Limb (tissue), 2 donors: Measurements from ENCODE around the gene WRNIP1.

Source experiments
- DNase-seq, 2 donors: peaks; one replicate each; pipeline ENCODE4 v3.0.0-alpha.2; 2016; ENCODE audit errors: extremely low spot score in 2 of 2

WRNIP1 gene

GRCh38 chr6:2803731-2804429, 38.7 kb downstream of the WRNIP1 start:
- DNase-seq, result no peak

GRCh38 chr6:2804516-2804915, 39.3 kb downstream of the WRNIP1 start:
- no peak for DNase-seq

DNA sequence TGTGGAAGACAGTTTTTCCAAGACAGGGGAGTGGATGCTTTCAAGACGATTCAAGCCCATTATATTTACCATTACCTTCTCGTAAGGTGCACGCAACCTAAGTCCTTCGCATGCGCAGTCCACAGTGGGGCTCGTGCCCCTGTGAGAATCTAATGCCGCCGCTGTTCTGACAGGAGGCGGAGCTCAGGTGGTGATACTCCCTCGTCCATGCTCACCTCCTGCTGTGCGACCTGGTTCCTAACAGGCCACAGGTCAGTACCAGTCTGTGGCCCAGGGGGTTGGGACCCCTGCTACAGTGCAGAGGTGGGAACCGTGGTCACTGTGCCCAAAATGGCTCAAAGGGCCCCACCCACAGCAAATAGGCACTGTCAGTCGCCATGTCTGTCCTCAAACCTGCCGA, 39.8 kb downstream of the WRNIP1 start:
- no peak for DNase-seq

DNA sequence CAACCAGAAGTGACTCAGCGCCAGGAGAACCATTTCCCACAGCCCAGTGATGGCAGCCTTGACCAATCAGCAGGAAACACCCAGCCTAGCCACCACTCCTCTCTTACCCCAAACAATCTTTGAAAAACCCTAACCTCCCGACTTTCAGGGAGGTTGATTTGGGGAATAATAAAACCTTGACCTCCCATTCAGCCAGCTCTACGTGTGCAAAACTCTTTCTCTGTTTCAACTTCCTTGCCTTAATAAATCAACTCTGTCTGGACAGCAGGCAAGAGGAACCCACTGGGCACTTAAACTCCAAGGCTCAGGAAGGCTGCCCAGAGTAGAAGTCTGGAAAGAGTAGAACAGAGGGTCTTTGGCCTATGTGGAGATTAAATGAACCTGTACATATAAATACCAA, 41.5 kb downstream of the WRNIP1 start:
- DNase-seq, result no peak

DNA sequence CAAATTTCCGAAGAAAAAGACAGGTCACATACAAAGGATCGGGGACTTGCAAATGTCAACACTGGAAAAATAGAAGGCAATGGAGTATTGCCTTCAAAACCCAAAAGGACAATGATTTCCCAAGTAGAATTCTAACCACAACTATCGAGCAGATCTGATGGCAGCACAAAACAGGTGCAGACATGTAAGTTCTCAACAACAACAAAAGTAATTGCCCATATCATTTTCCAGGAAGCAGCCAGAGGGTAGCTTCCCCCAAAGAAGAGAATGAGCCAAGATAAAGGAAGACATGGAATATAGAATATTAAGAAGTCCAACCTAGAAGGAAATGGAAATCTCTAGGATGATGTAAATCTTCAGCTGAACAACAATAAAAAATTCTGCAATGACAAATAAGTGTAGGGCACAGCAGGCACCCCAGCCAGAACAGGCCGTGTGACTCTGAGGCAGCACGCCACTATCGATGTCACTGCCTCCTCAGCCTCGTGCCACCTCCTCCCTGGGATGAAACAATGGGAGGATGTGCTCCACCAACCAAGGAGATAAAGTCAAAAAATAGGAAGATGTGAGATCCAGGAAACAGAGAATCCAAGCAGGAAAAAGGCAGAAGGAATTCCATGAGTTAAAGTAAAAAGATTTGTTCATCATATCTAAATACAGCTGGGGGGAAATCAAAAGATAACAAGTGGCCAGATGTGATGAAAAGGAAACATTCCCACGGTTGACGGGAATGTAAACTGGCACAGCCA, 42.3 kb downstream of the WRNIP1 start:
- DNase-seq, result no peak

DNA sequence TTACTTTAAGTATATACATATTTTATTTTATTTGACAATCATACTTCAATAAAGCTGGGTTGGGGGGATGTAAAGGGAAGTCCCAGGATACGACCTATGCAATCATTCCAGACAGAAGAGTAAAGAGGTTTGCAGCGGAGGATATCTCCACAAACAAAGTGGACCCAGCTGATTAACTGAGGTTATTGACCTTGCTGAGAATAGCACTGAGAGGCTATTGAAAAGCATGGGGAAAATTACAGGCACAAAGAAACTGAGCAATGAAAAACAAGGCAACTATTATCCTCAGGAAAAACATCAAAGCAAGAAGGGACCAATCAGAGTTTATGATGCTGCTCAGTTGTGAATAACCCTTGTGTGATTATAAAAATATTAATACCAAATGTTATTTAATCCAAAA, 43.8 kb downstream of the WRNIP1 start:
- no peak for DNase-seq

- no peak for DNase-seq
Measured at GRCh38 chr6:2810092-2810671, 45.0 kb downstream of the WRNIP1 start.

- DNase-seq, result no peak
Measured at GRCh38 chr6:2812695-2813094, 47.5 kb downstream of the WRNIP1 start.

GRCh38 chr6:2816158-2816557, 51.0 kb downstream of the WRNIP1 start:
- DNase-seq, result no peak

DNA sequence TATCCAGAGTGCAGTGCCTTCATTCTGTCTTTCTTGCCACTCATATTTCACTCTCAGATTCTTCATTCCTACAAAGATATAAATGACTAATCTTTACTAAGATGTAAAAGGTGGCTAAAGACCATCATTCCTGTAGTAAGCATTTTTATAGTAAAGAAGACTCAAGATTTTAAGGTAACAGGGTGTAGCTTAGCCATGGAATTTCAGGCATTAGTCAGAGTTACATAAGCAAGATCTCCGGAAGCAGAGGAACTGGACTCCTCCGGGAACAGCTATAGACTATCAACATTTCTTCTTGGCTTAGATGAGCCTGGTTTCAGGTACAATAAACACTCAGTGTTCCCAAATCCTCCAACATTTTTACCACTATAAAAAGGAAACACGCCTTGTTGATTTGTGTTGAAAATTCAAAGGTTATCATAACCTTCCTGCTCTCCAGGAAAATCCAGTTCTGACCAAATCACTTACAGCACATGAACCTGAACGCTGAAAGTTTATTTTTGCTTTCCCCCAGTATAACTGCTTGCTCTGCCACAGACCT, 52.8 kb downstream of the WRNIP1 start:
- no peak for DNase-seq

DNA sequence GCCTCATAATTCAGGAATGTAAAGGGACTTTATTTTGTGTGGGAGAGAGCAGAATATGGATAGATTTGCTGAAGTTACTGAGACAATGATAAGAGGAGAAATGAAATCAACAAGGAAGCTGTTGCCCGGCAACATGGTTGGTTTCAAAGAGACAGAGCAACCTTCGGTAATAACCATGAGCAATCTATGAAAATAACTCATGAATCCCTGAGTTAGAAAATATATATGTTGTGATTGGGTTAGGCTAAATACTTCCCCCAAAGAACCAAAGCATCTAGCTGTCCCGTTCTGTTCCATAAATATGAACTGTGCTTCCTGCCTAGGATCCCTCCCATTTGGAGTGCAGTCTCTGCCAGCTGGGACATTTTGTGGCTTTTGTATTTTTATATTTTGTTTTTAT, 53.4 kb downstream of the WRNIP1 start:
- no peak for DNase-seq

DNA sequence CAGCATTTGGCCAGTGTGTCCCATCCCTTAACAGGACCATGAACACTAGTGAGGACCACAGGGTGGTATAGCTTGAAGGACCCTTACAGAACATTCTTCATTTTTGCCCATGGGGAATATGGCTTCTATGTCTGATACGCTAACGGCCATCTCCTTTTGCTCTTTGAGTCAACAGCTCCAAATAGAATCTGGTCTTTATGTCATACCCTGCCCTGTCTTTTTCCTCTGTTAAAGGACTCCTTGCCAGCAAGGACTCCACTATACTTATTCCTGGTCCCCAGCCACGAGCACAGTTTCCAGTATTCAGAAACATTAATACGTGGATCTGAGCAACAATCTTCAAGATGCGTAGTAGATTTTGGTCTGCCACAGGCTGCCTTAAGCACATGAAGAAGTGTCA, 53.9 kb downstream of the WRNIP1 start:
- DNase-seq, result no peak

GRCh38 chr6:2819978-2820377, 54.8 kb downstream of the WRNIP1 start:
- no peak for DNase-seq

DNA sequence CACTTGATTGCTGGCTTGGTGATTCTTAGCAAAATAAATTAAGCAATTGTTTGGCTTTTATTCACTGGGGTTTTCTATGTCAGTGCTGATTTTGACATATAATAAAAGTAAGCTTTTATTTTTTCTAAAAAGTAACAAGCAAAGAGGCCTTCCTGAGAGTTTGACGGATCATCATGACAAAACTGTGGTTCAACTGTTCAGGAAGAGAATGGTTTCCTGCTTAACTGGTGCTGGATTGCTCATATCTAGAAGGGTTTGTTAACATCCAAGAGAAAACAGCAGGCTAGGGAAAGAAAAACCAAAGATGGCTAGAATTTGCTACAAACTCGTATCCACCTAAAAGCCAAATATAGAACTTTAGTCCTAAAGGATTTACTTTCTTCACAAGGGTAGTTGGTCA, 55.2 kb downstream of the WRNIP1 start:
- no peak for DNase-seq

DNA sequence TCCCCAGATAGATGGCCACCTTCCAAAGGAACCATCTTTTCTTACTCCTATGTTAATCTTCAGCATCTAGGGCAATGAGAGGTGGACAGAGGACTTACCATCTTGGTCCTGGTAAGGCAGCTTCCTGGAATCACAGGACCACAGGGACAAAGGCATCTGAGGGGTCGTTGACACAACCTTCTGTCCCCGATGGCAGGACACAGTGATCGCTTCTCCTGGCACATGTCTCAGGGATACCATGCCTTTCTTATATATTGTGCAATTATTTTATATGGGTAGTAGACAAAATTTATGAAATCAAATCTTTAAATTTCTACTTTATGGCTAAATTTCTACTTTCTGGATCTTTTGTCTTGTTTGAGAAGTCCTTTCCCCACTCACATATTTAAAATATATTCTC, 56.4 kb downstream of the WRNIP1 start:
- no peak for DNase-seq

GRCh38 chr6:2823104-2823850, 58.1 kb downstream of the WRNIP1 start:
- DNase-seq, result no peak

DNA sequence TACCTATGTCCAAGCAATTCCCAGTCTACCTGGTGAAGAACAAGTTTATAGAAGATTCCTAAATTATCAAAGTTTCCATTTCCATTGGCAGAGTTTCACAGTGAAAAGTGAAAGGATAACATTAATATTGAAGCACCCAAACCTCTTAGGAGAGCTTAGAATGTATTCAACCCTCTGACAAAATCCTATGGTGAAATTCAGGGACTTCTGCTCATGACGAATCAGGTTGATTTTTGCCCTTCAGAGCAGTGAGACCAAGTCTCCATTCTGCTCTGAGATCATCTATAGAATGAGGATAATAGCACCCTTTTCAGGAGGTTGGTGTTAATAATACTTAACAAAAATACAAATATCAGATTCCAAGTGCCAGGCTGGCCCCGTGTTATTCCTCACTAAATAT, 60.9 kb downstream of the WRNIP1 start:
- DNase-seq, result no peak

DNA sequence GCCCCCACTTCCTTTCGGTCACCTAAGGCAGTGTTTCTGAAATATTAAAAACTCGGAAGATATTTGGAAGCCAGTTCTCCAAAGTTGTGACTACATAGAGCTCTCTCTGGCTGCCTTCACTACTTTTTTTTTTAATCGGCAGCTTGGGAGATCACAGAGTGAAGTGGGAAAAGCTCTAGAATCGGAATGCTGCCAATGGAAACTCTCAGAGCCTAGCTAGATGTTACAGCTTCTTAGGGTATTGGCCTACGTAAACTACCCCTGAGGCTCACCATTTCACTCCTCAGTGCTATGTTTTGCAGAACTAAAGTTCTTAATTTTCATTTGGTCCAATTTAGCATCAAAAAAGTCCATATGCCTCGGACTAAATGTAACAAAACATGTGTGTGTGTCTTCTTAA, 61.9 kb downstream of the WRNIP1 start:
- no peak for DNase-seq

DNA sequence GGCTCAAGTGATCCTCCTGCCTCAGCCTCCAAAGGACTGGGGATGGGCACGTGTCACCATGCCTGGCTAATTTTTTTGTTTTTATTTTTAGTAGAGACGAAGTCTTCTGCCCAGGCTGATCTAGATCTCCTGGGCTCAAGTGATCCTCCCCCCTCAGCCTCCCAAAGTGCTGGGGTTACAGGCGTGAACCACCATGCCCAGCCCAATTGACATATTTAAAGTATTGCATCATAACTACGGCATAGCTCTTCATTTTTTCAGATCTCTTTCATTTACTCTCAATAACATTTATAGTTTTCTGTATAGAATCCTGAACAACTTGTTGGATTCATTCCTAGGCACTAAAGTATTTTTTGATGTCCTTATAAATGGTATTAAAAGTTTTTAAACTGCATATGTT, 63.4 kb downstream of the WRNIP1 start:
- DNase-seq, result no peak

- DNase-seq, result no peak
Measured at GRCh38 chr6:2829253-2829652, 64.1 kb downstream of the WRNIP1 start.

GRCh38 chr6:2830183-2830582, 65.0 kb downstream of the WRNIP1 start:
- no peak for DNase-seq

DNA sequence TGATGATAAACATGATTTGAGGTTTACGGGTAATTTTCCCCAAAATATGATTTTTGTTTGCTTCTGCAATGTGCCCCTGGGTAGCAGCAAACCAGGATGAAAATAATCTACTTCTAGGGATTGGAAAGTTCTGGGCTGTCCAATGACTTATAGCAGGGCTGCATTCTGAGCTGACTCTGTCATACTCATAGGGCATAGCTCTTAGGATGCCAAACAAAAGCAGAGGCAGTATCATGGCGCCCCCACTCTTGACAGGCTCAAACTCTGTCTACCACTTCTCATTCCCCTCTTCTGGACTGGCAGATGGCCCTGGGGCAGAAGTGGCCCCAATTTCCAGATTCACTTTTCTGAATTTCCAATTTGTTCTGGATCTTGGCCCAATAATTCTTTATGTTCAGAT, 66.2 kb downstream of the WRNIP1 start:
- no peak for DNase-seq
